OCI-LY1 (cell line): ENCODE data around the gene SRMS.
"Not testable (repeated sequence)": the region's sequence is repeated elsewhere in the genome, so short reads cannot be mapped to it uniquely, and the experiment has no call there.

Experiments
- H2AFZ ChIP-seq: fragments of 200-600 bp; sonication (generic), shearing (Covaris generic); 2 replicates; pipeline ENCODE4 v1.6.0; 2014; ENCODE audit warnings: antibody characterized with exemption, mild to moderate bottlenecking, low read length
- H3F3A ChIP-seq: fragments of 200-600 bp; sonication (generic), shearing (Covaris generic); 2 replicates; pipeline ENCODE4 v1.6.0; 2014; ENCODE audit warnings: mild to moderate bottlenecking, antibody characterized with exemption, low read length, moderate library complexity; ENCODE audit not compliant: insufficient read depth
- H3K27ac ChIP-seq: fragments of 200-600 bp; sonication (generic); 2 replicates; pipeline ENCODE4 v1.5.1; 2014; ENCODE audit warnings: low read length, mixed run types, mild to moderate bottlenecking, low read depth; ENCODE audit not compliant: poor library complexity, severe bottlenecking
- H3K27me3 ChIP-seq: fragments of 200-600 bp; sonication (generic); 2 replicates; pipeline ENCODE4 v1.6.0; 2014; ENCODE audit warnings: antibody characterized with exemption, mild to moderate bottlenecking, low read length, moderate library complexity; ENCODE audit not compliant: insufficient read depth
- H3K36me3 ChIP-seq: fragments of 200-600 bp; sonication (generic); 2 replicates; pipeline ENCODE4 v1.6.1; 2014; ENCODE audit warnings: mild to moderate bottlenecking, antibody characterized with exemption, low read length, moderate library complexity, mixed read lengths; ENCODE audit not compliant: insufficient read depth
- H3K4me1 ChIP-seq: fragments of 200-600 bp; sonication (generic); 2 replicates; pipeline ENCODE4 v1.5.1; 2014; ENCODE audit warnings: mild to moderate bottlenecking, low read length, moderate library complexity; ENCODE audit not compliant: insufficient read depth, severe bottlenecking
- H3K4me2 ChIP-seq: fragments of 200-600 bp; sonication (generic), shearing (Covaris generic); 2 replicates; pipeline ENCODE4 v1.6.1; 2014; ENCODE audit warnings: low read length
- H3K4me3 ChIP-seq: fragments of 200-600 bp; sonication (generic); 2 replicates; pipeline ENCODE4 v1.5.1; 2014; ENCODE audit warnings: low read length, low read depth, mild to moderate bottlenecking, mixed read lengths; ENCODE audit not compliant: poor library complexity, severe bottlenecking
- H3K79me2 ChIP-seq: fragments of 200-600 bp; shearing (Covaris generic); 2 replicates; pipeline ENCODE4 v1.6.1; 2016; ENCODE audit warnings: mixed run types, low read length, mixed read lengths; ENCODE audit not compliant: insufficient read depth
- H3K9ac ChIP-seq: fragments of 200-600 bp; sonication (generic), shearing (Covaris generic); 2 replicates; pipeline ENCODE4 v1.6.1; 2014; ENCODE audit warnings: mild to moderate bottlenecking, low read length, mixed read lengths
- H3K9me2 ChIP-seq: fragments of 200-600 bp; sonication (generic), shearing (Covaris generic); 2 replicates; pipeline ENCODE4 v1.6.1; 2014; ENCODE audit warnings: low read depth, mild to moderate bottlenecking, low read length, mixed read lengths
- H3K9me3 ChIP-seq: fragments of 200-600 bp; shearing (Covaris generic); 2 replicates; pipeline ENCODE4 v1.6.1; 2014; ENCODE audit warnings: low read length, mixed read lengths
- H4K20me1 ChIP-seq: fragments of 200-600 bp; sonication (generic), shearing (Covaris generic); 2 replicates; pipeline ENCODE4 v1.6.0; 2016; ENCODE audit warnings: mild to moderate bottlenecking, low read length; ENCODE audit not compliant: insufficient read depth
- CTCF ChIP-seq: fragments of 200-600 bp; sonication (generic), shearing (Covaris generic); IDR thresholded peaks from 2 replicates; pipeline ENCODE4 v1.5.1; 2017; ENCODE audit warnings: mild to moderate bottlenecking, antibody characterized with exemption, low read length, moderate library complexity, mixed read lengths
- EZH2 ChIP-seq: fragments of 200-600 bp; sonication (generic), shearing (Covaris generic); IDR thresholded peaks from 2 replicates; pipeline ENCODE4 v1.8.0; 2017; ENCODE audit warnings: borderline replicate concordance, mixed run types, mild to moderate bottlenecking, antibody characterized with exemption, low read length, moderate library complexity, mixed read lengths

The SRMS gene

GRCh38 chr20:63560856-63561609 is 13.5 kb upstream of the SRMS start:
- no peak overlapping the region for H3K4me2 ChIP-seq
- H3K27ac ChIP-seq, result no peak overlapping the region
- no peaks in the 10 kb centered on the region for H4K20me1 ChIP-seq
- no peaks in the 10 kb centered on the region for H3F3A ChIP-seq
- no peak overlapping the region for H2AFZ ChIP-seq
- H3K9ac ChIP-seq, result no peak overlapping the region
- no peaks in the 10 kb centered on the region for H3K36me3 ChIP-seq
- H3K4me3 ChIP-seq, result no peak overlapping the region
- H3K9me3 ChIP-seq, result no peaks in the 10 kb centered on the region
- H3K4me1 ChIP-seq, result no peaks in the 10 kb centered on the region
- TF ChIP-seq EZH2, result no peak
- TF ChIP-seq CTCF, result no peak
- no peaks in the 10 kb centered on the region for H3K79me2 ChIP-seq
- H3K9me2 ChIP-seq, result no peaks in the 10 kb centered on the region
- H3K27me3 ChIP-seq, result 0 out of 2 replicates have a peak, but pooled peaks cover 6% of the 10 kb centered on the region

- H4K20me1 ChIP-seq, result no peaks in the 10 kb centered on the region
- H3K9ac ChIP-seq, result no peak overlapping the region
- no peaks in the 10 kb centered on the region for H3K9me3 ChIP-seq
- H3K79me2 ChIP-seq, result no peaks in the 10 kb centered on the region
- H3K27ac ChIP-seq, result no peak overlapping the region
- no peak overlapping the region for H3K4me3 ChIP-seq
- H3K27me3 ChIP-seq, result 0 out of 2 replicates have a peak, but pooled peaks cover 10% of the 10 kb centered on the region
- H3K4me1 ChIP-seq, result no peaks in the 10 kb centered on the region
- no peaks in the 10 kb centered on the region for H3F3A ChIP-seq
- H3K9me2 ChIP-seq, result no peaks in the 10 kb centered on the region
- H3K36me3 ChIP-seq, result no peaks in the 10 kb centered on the region
- no peak overlapping the region for H2AFZ ChIP-seq
- TF ChIP-seq EZH2 (no peak), CTCF (no peak)
- no peak overlapping the region for H3K4me2 ChIP-seq
Measured at GRCh38 chr20:63560333-63560805, 12.8 kb upstream of the SRMS start.

- H3K4me1 ChIP-seq, H3K27me3 ChIP-seq, H3K9me3 ChIP-seq, H4K20me1 ChIP-seq, H3K27ac ChIP-seq, H3K9me2 ChIP-seq, H3K4me2 ChIP-seq, H2AFZ ChIP-seq, H3K36me3 ChIP-seq, H3K9ac ChIP-seq, H3F3A ChIP-seq, H3K79me2 ChIP-seq, H3K4me3 ChIP-seq: not testable (repeated sequence)
Measured at GRCh38 chr20:63559485-63560332, 12.2 kb upstream of the SRMS start.
